ENCODE measurements around the gene STOML3.

The STOML3 gene

DNA sequence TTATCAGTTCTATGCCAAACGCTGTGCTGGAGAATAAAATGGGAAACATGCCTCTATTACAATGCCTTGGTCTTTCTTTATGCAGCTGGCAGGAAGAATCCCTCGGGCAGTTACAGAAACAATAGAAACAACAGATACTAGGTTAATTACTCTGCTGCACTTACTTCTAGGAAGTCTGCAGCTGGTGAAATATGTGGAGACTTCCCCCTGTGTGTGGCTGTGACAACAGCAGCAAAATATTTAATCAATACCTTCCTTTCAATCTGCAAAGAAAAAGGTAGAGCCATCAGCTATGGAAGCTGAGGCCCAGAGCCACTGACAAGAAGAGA lies 9.9 kb downstream of the STOML3 start:
- DNase-seq (ENCODE audit: low spot score): no peak

DNA sequence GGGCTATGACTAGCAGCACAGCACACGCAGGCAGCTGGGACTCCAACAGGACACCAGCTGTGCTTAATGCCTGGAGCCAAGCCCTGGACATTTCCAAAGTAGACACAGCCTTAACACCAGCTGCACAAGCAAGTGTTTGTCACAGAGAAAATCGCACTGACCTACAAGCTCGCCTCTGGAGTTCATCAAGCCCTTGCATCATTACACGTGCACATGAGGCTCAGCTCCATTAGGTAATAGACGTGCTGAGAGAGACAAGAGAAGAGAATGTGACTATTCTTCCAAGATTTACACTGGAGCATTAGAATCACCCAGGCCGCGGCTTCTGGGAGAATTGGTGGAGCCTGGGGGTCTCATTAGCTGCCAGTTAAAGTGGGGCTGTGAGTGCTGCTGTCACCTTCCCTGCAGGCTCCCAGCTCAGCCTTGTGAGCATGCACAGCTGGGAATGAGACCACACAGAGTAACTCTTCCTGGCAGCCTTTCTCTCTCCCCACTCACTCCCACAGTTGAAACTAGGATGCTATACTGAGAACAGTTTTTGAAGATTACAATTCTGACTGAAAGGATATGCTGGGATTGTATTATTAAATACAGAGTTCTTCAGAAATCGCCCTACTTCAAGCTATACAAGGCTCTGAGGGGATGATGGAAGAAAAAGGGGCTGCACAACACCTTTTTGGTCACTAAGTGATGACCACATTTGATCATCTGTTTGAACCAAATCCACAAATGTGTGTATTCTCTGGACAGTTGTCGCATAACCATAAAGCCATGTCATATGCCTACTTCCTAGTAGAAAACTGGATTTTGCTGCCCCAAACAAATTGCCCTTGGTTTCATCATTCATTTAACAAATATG lies 10.5 kb downstream of the STOML3 start:
- DNase-seq (ENCODE audit: low spot score): no peak

DNA sequence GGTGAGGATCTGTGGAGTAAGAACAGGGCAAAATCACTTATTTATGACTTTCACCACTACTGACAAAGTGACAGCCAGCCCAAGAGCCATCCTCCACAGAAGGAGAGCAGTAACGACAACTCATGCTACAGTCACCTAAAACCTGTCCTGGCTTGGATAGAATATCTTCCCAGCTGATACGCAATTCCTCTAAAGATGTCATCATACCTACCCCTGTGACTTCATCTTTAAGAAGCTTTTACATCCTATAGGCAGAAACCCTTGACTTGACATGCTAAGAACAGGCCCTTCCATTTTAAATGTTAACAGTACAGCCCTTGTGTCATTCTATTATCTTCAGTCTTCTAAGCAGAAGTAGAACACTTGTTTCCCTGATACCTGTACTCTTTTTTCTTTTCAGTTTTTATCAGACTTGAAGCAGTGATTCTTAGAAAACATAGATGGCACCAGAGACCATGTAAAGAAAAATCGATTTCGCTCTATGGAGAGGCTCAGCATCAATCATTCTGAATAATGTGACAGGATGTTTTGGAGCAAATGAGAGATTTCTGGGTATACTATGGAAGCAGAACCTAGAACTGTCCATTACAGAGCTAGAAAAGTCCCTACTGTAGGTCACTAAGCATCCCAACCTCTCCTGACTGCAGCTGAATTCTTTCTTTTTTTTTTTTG lies 20.1 kb downstream of the STOML3 start:
- no peak for DNase-seq (ENCODE audit: low spot score)

DNA sequence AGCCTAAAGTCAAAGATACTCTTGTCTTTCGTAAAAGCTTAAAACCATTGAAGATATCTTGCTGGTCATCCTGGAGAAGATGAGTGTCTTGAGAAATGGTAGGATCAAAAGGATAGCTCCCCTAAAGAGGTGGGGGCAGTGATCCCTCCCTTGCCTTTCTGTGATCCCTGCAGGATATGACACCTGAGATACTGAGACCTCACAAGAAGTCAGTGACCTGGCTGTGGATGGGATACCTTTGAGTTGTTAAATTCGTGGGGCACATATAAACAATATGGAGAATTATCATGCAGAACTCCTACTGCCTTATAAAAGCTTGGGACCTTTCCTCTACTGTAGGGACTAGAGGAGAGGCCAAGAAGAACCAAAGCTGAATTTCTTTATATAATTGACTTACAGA lies 21.4 kb downstream of the STOML3 start:
- no peak for DNase-seq (ENCODE audit: low spot score)

DNA sequence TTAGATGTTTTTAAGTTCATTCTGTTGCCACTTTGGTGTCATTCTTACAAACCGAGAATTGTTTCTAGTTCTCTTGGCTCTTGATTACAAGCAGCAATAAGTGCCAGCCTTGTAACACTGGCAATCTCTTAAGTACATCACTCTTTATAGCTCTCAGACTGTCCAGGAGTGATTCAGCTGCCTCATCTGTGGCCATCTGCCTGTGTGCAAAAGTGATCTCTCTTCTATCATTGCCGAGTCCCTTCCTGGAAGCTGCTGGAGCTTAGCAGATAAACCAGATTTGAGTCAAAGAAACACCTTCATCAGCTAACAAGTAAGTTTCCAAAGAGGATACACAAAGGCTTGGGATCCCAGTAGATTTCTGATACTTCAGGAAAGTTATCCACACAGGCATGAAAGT lies 23.2 kb downstream of the STOML3 start:
- no peak for DNase-seq (ENCODE audit: low spot score)

DNA sequence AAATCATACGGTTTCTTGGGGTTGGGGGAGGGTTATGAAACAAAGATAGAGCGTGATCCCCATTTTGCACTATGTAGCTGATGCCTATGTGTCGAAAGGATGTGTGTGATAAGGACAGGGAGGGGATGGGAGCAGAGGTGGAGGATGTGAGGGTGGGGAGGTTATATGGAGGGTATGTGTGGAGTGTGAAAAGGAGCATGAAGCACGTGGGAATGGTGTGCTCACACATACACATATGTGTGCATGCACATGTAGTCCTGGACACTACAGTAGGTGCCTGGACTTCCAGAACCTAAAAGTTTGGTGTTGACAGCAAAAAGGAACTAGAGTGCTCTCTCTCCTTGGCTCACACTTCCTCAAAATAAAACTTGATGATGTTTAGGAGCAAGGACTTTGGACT lies 25.4 kb downstream of the STOML3 start:
- no peak for DNase-seq (ENCODE audit: low spot score)

DNA sequence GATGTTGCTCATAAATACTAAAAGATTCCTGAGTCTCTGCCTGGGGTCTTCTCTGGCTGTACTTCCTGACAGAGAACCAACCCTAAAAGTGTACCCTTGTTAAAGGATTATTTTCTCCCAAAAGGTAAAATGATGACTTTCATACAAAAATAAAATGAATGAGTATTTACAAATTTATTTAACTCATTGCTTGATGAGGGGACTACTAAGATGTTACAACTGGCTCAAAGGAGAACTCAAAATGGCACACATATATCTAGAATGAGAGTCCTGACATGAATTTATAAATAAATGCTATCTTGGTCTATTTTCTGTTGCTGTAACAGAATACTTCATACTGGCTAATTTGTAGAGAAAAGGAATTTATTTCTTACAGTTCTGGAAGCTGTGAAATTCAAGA lies 30.5 kb downstream of the STOML3 start:
- no peak for DNase-seq (ENCODE audit: low spot score)

DNA sequence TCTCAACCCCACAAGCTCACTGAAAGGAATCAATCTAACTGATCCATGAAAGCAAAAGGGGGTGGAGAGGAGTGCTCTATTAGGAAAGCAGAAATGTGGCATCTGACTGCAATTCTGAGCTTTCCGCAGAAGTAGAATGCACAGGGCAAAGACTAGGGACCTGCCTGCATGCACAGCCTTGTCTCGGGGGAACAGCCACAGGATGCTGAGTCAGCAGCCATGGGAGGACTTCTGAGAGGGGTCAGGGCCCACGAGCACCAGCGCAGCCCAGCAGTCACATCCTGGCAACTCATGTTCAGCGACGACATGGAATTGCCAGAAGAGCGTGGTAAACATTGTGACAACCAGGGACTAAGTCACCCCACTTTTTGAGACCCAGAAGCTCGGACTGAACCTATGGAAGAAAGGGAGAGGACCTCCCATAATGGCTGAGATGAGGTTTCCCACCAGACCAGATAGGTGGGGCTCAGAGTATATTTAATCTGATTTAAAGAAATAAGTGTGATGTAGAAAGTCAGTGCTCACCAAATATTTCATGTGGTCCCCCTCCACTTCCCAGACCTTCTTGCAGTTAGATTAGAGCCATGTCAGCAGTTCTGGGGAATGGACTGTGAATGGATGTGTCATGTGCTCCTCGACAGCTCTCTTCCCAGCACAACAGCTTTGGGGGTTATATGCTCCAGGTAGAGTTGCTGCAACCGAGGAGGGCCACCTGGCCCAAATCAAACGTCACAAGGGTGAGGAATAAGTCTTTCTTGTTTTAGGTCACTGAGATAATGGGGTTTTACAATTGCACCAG lies 32.6 kb downstream of the STOML3 start:
- DNase-seq (ENCODE audit: low spot score): no peak

DNA sequence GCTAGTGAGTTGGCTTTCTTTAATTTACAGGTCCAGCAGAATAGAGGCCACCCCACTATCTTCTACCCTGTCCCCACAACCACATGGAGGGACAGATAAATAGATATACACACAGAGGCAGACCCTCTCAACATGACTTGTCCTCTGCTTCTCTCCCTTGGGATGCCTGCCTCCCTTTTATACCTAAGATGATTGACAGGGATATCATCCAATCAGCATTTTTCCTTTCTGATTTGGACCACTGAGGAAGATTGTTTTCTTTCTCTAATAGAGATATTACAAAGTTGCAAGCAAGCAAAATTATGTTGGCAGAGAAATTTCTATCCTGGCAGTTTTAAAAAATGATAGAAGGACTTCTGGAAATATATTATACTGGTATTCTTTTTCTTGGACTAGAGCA lies 35.8 kb downstream of the STOML3 start:
- no peak for DNase-seq (ENCODE audit: low spot score)

DNA sequence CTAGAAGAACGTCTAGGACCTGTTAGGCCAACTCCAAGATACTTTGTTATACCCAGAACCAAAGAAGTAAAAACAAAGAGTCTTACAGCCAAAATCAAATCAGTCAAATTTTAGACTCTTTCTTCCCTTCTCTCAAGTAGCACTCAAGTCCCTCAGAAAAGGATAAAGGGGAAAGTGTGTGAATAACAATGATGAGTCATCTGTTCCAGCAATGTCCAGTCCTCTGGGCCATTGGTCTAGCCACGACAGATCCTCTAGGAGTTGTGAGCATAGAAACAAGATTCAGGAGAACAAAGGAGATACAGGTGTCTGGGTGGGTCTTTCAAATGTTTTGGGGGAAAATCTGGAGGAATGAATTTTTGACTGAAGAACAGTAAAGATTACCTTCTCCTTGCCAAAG lies 36.3 kb downstream of the STOML3 start:
- peak; percentile 19 for DNase-seq (ENCODE audit: low spot score)

DNA sequence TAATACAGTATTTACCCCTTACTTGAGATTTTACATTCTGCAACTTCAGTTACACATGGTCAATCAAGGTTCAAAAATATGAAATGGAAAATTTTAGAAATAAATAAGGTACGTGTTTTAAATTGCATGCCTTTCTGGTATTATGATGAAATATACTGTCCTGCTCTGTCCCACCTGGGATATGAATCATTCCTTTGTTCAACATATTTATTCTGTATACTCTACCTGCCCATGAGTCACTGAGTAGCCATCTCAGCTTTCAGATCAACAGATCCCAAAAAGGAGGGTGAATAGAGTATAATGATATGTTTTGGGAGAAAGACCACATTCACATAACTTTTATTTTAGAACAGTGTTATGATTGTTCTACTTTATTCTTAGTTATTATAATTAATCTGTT lies 37.8 kb downstream of the STOML3 start:
- peak; percentile 14 for DNase-seq (ENCODE audit: low spot score)

DNA sequence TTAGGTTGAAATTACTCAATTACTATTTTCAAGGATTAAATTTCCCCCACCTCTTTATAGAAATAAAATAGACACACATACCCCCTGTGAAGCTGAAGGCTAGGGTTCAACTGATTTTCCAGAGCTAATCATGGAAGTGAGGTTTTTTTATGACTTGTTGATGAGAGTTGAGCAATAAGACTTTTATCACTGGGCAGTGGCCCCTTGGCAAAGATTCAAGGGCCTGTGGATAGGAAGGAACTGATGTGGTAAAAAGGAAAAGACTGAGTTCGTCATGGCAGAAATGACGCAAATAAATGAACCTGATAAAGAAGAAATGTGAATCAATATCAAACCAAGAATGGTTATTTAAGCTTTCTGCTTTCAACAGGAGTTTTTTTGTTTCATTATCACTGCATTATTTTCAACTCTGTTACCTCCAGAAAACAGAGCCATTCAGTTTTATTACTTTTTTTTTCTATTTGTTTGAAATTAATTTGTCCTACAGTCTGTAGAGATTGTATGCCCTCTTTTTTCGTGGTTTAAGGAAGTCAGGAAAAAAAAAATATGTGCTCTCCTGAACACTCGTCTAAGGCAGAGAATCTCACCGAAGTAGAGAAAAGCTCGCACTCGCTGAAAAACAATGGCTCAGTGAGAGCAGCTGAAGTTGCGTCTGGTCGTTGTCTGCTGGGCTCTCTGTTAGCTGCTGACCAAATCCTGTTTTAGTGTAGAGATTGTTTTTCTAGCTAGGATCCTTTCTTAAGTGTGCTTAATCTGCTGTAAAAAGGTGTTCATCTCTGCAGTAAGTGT lies 38.9 kb downstream of the STOML3 start:
- DNase-seq (ENCODE audit: low spot score): no peak

DNA sequence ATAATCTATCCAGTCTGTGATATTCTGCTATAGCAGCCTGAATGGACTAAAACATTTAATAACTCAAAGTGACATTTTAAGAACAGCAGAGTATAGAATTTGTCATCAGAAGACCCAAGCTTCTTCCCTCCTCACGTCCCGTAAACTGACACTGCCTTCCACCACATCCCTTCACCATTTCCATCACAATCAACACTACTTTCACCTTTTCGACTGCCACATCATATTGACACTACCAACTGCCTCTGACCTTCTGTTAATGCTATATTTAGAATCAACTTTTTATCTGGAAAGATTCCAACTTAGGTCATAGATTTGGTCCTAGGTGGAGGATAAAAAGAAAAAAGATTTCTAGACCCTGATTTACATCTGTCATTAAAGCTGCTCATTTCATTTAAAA lies 39.6 kb downstream of the STOML3 start:
- DNase-seq (ENCODE audit: low spot score): no peak

DNA sequence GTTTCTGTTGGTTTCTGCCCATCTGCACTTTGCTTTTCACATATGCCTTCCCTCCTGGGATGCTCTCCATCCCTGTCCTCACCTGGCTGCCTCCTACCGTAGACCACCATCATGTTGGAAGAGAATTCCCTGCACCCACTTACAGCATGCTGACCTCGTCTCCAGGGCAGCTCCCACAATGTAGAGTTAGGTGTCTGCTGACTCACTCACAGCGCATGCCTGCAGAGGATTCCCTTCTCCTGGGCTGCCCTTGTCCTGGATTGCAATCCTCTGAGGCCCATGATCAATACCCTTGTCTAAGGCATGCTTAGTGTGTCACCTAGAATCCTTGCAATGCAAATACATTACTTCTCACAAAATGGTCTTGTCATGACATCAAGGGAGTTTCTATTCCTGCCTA lies 43.6 kb downstream of the STOML3 start:
- DNase-seq (ENCODE audit: low spot score): peak; percentile 35

DNA sequence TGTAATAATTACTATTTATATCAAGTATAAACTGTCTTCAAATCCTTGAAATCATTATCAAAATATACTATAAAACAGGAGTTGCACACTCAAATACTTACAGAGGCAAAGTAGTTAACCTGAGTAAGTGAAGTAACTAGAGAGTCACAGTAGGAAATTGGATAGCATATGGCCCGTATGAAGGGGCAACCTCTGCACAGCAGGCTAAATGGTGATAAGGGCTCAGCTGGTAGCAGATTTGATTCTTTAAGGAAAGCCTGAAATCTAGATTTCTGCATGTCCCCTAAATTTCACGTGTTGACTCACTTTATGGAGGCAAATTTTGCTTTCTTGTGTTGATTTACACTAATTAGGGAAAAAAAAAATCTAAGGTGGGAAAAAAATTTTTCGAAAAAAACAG lies 46.4 kb downstream of the STOML3 start:
- no peak for DNase-seq (ENCODE audit: low spot score)

DNA sequence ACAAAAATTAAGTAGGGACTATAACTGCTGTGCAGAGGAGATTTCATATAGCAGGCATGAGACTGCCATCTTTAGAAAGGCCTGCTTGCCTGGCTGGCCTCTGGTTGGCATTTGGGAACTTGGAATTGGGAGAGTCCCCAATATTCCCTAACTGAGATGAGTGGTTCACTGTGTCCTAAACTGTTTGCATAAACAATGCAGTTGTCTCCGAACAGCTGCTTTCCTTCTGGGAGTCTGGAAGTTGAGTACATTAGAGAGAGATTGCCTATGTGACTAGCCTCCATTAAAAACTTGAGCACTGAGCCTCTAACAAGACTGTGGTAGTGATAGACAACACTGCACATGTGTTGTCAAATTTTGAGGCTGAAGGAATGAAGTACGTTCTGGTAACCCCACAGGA lies 47.4 kb downstream of the STOML3 start:
- no peak for DNase-seq (ENCODE audit: low spot score)

DNA sequence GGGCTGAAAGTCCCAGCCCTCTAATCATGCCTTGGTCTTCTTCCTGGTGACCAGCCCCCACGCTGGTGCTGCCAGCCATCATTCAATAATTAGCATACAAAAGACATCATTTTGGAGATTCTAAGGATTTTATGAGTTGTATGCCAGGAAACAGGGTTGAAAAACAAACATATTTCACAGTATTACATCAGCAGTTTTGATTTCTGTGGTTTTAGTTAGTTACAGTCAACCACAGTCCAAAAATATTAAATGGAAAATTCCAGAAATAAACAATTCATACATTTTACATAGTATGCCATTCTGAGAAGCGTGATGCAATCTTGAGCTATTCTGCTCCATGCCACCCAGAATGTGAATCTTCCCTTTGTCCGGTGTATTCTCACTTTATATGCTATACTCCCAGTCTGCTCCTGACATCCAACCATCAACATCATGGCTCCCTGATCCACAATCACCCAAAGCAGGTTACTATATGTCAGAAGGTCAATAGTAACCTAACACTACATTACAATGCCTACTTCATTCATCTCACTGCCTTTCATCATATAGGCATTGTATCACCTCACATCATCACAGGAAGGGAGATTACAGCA lies 49.2 kb downstream of the STOML3 start:
- DNase-seq (ENCODE audit: low spot score): no peak

DNA sequence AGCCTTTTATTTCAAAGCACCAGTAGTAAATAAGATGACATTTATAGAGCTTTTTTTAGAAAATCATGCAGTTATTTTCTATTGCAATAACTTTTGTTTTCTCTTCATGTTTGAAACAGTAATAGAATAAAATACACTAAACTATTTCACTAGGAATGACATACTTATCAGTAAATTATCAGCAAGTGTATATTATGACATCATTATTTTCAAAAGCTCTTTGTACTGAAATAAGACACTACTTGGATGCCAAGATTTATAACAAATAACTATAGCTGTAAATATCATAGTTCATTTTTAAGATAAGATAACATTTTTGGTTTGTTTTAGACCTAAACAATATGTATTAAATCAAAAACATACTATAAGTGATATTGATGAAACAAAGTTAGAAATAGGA lies 56.8 kb downstream of the STOML3 start:
- DNase-seq (ENCODE audit: low spot score): no peak

DNA sequence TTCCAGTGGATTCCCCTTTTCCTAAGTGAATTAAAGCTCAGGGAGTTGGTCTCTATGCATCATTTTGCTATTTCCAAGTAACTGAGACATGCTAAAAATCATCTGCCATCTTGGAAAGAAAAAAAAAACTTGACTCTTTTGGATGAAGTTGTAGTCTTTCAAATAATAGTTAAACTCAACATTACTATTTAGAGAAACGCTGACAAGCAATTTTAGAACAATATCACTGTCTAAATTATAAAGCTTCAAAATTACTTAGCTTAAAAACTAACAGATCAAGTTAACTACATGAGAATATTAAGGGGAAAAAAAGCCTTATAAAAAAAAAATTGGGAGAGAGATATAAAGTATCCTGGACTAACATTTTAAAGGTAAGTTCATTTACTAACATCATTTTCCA lies 68.5 kb downstream of the STOML3 start:
- no peak for DNase-seq (ENCODE audit: low spot score)

DNA sequence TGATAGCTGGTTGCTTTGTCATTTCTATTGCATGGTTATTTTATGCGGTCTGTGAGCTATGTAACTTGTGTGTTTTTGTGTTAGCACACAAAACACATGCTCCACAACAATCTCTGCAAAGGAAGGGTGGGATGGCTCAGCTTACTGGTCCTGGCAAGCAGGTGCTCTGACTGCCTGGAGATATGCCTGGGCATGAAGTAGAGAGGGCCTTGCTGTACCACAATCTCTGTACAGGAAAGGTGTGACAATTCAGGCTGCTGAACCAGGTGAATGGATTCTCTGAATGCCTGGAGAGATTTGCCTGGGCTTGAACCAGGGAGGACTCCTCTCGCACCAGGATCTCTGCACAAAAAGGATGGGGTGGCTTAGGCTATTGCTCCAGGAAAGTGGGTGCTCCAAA lies 69.5 kb downstream of the STOML3 start:
- DNase-seq (ENCODE audit: low spot score): no peak

Measured in kidney tubule cell (primary cell).